HG03469 (cell line): Measurements from ENCODE around the gene ZNF668.
A peak's percentile ranks its signal among the peaks of the same experiment; 100 is the strongest.
"Not testable (repeated sequence)": the region's sequence is repeated elsewhere in the genome, so short reads cannot be mapped to it uniquely, and the experiment has no call there.

Experiments
- ATAC-seq: cut with Tn5 transposase; IDR thresholded peaks from one replicate; pipeline ENCODE4 v1.9.1; 2021; ENCODE audit warnings: mild to moderate bottlenecking, moderate library complexity, moderate number of reproducible peaks; ENCODE audit not compliant: unreplicated experiment

ZNF668 gene

DNA sequence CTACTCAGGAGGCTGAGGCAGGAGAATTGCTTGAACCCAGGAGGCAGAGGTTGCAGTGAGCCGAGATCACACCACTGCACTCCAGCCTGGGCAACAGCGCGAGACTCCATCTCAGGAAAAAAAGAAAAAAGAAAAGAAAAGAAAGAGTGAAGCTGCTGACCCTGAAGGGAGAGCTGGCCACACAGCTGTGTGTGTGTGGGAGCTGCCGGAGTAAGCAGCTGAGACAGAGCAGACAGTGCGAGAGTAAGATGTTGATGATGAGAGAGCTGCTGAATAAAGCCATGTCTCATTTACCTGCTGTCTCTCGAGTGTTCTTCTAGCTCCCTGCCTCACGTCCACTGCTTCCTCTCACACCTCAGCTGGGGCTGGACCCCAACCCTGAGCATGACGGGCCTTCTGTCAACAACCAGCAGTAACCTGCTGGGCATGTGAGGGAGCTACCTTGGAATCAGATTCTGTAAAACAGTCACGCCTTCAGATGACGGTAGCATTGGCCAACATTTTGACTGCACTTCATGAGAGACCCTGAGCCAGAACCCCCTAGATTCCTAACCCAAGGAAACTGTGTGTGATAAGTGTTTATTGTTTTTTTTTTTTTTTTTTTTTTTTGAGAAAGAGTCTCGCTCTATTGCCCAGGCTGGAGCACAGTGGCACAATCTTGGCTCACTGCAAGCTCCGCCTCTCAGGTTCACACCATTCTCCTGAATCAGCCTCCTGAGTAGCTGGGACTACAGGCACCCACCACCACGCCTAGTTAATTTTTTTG, 27.0 kb upstream of the ZNF668 start:
- ATAC-seq, result not testable (repeated sequence)

DNA sequence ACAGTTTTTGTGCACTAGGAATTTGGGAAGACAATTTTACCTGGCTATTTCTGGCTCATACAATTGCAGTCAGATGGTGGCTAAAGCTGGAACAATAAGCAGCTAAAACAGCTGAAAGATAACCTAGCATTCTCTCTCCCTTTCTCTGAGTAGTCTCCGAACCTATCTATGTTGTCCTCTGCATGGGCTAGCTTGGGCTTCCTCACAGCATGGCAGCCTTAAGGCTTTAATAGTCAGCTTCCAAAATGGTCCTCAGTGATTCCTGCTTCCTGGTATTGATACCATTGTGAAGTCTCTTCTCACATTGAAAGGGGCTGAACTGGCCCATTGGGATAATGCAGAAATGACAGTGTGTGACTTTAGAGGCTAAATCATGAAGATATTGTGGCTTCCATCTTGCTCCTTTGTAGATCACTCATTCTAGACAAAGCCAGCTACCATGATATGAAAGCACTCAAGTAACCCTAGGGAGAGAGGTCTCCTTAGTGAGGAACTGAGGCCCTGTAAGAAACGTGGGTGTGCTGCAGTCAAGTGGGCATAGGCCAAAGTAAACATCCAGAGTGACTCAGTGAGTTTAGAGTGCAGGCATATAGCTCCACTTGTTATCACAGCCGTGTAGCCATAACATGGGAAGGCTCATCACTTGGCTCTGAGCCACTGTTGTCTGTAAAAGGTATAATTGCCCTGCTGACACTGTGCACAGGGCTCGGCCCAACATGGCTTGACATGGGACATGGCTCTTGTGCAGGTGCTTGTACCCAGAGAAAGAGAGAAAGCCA, 26.0 kb upstream of the ZNF668 start:
- no peak for ATAC-seq

DNA sequence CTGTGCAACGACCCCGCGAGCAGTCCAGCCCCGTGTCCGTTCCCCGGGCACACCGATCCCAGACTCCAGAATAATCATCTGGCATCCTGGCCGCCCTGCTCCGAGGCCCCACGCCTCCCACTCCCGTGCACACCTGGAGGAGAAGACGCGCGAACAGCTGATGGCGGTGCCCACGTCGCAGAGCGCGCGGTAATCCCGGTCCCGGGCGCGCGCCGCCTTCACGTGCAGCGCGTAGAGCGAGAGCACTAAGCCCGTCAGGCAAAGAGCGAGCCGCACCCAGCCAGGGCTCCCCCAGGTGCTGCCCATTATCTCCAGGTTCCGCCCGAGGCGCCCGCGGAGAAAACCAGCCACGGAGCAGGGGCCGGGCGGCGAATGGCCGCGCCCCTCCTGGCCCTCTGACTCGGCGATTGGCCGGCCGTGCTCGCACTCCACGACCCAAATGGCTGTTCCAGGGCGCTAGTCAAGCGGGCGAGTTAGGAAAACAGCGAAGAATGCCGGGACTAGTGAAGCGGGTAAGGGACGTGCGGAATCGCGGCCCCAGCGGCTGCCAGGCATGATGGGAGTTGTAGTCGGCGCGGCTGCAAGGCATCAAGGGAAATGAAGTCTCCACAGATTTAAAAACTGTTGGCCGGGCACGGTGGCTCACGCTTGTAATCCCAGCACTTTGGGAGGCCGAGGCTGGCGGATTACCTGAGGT, 20.5 kb upstream of the ZNF668 start, which contains the start of gene VKORC1:
Gene VKORC1 (minus strand): TSS at position 374 of the 697 bp plus-strand sequence. CDS start 68 bp downstream, at position 306.
- peak; percentile 69 for ATAC-seq

DNA sequence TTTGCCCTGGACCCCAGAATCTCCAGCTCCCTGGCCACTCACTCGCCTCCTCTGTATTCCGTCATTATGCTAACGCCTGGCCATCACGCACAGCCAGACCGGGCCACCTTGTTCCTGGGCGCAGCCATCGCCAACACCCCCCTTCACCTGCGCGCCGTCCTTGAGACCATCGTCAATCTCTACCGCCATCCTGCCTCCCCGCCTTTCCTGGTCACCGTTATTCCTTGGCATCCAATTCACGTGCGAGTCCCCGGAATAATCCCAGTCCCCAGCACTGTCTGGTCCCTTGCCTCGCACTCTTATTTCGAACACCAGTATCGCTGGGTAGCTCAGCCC, 20.0 kb upstream of the ZNF668 start:
- ATAC-seq, result no peak

DNA sequence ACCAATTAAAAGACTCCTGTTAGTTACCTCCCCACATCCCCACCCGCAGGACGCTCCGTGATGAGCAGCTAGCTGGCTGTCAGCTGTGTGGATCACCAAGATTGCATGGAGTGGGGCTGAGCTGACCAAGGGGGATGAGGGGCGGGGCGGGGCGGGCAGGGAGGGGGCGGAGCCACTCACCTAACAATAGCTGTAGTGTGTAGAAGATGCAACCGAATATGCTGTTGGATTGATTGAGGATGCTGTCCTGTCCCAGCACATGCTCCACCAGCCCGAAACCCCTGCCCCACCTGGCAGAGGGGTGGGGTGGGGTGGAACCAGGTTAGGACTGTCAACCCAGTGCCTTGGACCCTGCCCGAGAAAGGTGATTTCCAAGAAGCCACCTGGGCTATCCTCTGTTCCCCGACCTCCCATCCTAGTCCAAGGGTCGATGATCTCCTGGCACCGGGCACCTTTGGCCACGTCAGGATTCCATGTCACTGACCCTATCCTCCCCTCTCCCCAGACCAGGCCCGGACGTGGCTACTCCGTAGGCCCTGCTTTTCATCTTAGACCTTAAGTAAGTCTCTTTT, 19.2 kb upstream of the ZNF668 start:
- ATAC-seq, result no peak

DNA sequence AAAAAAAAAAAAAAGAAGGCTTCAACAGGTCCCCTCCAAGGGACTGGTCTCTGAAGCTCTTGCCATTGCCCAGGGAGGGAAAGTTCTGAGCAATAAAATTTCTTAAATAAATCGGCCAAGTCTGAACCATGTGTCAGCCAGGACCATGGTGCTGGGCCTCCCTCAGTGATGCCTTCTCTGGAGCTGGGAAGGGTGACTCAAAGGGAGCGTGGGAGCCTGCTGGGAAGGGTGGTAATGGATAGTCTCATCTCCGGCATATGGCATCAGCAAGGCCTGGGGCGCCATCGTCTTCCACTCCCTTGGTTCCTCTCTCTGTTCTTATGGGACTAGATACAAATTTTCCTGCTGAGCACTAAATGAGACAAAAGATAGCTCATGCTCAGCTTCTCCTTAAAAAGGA, 18.3 kb upstream of the ZNF668 start:
- ATAC-seq, result no peak

DNA sequence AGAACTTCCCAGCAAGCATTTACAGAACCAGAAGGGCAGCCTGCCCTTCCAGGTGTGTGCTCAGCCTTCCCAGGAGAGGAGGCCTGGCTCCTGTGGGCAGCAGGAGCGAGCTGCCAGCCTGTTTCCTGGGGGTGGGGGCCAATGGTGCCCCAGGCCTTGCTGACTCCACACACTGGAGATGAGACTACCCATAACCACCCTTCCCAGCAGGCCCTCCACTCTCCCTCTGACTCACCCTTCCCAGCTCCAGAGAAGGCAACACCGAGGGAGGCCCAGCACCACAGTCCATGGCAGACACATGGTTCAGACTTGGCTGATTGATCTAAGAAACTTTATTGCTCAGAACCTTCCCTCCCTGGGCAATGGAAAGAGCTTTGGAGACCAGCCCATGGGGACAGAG, 16.5 kb upstream of the ZNF668 start:
- no peak for ATAC-seq

DNA sequence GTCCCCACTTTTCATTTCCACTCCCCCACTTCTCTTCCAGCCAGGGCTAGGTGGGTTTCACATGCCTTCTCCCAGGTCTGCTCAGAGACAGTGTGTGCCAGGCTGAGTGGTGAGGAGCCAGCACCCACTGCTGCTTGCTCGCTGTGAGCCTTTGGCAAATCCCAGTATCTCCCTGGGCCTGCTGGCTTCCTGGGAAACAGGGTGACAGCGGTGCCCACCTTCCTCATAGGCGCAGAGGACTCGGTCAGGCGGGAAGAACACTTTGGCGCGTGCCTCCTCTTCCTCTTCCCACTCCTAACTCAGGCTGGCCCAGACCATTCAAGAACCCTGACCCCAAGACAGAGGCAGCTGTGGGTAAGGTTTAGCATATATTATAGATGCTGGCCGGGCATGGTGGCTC, 15.2 kb upstream of the ZNF668 start:
- no peak for ATAC-seq

DNA sequence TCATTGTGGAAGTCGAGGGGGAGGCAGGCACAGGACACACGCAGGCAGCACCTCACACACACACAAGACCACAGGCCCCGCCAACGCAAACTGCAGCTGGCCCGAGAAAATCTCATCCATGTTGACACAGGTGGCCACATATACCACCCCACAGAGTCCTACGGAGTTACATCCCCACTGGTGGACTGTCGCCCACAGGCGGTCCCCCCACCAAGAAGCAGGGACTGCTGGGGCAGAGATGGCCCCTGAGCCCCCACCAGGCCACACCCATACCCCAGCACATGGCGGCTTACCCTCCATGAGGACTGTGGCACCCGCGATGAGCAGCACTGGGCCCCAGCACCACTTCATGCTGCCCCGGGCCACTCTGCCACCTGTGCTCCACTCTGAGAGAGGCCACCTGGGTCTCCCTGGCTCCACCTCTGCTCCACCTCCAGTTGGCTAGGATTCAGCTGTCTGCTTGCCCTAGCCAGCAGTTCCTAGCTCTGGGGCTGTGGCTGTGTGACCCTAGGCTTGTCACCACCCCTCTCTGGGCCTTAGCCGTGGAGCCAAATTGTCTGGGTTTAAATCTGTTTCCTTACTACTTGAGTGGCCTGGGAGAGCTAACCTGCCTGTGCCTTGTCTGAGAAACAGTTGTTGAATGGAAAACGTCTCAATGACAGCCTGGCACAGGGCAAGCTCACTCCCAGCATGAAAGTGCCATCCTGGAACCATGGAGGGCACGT, 14.6 kb upstream of the ZNF668 start, which contains the start of gene PRSS53:
Gene PRSS53 (minus strand): TSS at position 485 of the 725 bp plus-strand sequence. CDS start 134 bp downstream, at position 351.
- ATAC-seq, result no peak

DNA sequence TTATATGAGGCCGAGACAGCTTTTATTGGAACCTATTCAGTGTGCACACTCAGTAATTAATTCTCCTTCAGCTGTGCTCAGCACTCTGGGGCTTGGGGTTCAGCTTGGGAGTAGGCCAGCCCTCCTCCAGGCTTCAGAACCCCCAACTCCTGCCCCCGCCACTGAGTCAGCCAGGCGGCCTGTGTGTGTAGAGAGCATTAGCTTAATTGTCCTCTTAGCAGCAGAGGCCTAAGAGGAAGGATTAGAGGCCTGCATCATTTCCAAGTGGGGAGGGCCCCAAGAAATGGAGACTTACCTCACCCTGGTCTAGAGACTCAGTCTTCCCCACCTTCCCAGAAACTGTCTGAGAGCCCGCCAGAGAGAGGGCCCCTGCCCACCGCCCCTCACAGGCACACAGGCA, 13.9 kb upstream of the ZNF668 start:
- ATAC-seq, result no peak

DNA sequence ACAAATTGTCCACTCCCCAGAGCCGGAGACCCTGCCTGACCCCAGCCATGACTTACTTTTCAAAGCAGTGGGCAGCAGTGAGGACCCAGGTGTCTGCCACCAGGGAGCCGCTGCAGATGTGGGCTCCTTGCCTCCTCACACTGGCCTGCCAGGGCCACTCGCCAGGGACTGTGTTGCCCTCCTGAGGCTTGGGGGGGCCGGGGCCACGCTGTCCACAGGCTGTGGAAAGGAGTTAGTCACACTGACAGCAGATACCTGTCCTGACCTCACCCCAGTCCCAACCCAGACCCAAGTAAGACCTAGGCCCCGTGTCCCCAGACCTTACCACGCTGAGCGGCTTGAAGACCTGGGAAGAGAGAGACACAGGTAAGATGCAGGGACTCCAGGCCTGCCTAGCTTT, 13.4 kb upstream of the ZNF668 start:
- no peak for ATAC-seq

DNA sequence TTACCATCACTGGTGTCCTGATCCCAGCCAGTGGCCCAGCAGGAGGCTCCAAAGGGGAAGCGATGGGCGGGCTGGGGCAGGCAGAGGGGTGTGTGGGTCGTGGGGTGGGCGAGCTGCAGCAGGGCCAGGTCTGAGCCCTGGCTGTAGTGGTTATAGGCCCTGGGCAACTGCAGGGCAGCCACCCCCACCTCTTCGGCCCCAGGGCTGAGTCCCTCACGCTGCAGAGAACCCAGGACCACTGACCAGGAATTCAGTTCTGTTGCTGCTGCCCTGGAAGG, 12.5 kb upstream of the ZNF668 start:
- ATAC-seq, result no peak

DNA sequence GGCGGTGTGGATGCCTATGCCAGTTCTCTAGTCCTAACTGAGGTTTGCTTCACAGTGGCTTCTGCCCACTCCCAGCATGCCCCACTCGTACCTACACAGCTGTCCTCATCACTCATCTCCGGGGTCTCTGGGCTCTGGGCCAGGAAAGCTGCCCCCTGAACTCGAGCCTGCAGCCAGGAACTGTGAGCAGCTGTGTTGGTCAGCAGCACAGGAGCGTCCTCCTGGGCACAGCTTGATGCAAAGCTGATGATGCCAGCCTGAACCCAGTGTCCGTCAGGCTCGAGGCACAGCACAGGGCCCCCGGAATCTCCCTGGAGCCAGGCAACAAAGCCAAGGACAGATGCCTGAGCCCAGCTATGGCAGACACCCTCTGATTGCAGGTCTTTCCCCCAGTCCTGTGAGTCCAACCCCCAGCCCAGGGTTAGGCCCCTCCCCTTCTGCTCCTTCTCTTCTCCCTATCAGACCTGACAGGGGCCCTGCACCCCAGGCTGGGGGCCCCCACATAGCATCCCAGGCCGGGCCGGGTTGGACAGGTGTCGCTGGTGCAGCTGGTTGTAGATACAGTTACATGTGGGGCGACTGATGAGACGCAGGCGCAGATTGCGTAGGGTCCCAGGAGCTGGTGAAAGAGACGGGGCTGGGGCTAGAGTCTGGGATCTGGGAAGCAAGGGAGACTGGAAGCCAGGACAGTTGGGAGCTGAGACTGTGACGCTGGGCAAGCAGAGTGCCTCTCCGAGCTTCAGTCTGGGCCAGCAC, 12.0 kb upstream of the ZNF668 start:
- ATAC-seq, result no peak

DNA sequence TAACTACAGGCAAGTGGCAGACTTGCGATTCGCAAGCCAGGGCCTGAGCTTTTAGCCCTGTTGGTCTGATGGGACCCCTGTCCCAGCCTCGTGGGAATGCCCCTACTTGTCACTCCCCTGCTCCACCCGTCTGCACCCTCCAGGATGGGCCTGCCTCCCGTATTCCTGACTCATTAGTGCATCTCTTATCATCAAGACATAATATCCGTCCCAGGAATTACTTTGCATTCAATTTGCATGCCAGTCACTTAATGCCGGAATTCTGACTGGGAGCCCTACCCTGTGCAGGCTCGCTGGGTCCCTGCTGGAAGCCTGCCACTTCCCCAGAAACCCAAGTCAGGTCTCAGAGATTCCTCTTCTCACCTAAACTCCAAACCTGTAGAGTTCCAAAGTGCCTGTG, 11.4 kb upstream of the ZNF668 start:
- ATAC-seq, result no peak

DNA sequence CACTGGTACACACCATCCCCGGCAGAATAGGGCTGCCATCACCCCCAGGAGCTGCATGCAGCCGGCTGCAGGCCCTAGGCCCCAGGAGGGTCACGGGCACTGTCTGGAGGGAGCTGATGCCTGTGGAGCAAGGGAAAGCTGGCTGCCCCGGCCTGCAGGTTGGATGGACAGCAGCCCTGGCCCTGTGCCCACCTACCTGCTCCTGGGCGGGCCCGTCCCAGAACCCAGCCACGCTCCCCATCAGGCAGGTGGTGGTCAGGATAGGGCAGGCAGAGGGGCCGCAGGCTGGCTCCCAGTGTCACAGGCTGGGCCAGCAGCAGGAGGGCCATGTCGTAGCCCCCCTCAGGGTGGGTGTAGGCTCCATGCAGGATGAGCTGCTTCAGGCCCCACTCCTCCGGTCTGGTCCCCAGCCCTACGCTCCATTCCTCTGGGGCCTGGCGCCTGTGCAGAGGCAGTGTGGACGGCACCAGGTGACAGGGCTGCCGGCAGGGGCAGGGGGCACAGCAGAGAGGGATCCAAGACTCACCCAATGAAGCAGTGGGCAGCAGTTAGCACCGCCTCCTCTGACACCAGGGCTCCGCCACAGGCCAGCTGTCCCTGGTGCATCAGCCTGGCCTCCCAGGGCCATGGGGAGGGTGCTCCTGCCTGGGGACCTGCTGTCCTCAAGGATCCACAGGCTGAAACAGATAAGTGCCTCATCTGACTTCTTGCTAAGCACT, 10.7 kb upstream of the ZNF668 start:
- ATAC-seq, result no peak

DNA sequence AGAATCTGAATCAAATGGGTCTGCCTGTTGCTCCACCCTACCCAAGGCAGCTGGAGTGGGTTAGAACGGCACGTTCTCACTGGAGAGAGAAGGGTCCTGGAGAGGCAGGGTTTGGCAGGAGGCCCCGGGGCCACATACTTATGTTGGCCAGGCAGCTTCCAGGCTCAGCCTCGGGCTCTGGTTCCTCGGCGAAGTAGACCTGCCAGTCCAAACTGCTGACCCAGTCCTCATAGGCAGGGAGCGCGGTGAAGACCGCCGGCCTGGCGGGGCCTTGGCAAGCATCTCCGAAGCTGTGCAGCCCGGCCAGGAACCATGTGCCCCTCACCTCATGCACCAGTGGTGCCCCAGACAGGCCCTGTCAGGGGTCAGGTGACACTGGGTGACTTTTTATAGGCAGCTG, 9.9 kb upstream of the ZNF668 start:
- ATAC-seq, result no peak

DNA sequence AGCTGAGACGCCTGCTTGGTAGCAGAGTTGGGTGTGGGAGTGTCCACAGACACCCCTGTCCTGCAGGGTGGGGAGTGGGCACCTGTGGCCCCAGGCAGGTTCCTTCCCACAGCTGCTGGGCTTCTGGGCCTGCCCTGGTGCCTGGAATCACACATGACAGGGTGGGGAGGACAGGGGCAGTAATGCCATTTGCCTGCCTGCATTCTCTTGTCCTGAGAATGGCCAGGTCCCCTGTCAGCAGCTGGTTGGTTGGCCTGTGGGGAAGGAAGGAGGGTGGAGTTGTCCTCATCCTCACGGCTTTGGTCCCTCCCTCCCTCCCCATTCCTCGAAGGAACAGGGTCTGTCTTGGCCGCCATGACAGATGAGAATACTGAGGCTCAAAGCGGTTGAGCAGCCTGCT, 9.5 kb upstream of the ZNF668 start:
- ATAC-seq, result no peak

DNA sequence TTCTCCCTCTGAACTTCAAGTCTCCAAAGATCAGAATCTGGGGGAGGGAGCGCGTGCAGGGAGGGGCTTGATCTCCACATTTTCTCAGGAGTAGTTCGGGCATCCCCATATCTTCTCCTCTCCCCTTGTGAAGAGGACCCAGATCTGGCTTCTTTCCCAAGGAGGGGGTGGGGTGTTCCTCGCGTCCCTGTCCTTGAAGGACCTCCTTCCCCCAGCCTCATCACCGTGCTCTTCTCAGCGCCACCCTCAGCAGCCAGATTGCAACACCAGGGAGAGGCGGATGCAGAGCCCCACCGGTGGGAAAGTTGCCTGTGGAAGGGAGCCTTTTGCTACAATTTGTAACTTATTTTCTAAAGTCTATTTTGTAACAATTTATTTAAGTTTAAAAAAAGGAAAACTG, 9.0 kb upstream of the ZNF668 start:
- no peak for ATAC-seq

DNA sequence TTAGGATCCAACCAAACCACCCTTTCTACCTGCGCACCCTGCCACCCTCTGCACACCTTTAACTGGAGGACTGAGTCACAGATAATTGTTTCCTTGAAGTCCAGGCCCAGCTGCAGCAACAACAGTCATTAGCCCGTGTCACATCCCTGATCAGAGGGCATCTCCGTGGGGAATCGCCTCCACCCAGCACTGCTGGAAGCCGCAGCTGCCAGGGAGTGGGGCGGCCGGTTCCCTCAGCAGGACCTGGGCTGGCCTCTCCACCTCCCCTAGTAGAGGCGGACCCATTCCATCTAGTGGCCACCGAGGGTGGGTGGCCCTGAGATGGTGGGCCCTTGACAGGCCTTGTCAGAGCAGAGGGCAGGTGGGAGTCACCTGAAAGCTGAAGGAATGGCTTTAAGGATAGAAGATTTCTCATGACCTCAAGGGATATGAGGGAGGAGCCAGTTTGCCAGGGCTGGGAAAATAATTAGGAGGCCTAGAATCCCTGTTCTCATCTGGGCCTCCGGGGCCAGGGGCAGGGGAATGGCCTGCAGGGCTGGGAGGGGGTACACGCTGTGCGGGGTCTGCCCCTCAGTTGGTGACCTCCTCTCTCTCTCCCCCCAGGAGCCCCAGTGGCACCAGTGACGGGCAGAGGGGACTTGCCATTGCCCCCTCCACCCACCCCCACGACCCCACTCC, 8.5 kb upstream of the ZNF668 start:
- ATAC-seq, result no peak
